Left forelimb (tissue), 1 donor: ENCODE measurements around the gene SKIC8.

ENCODE experiments used
- DNase-seq: peaks from one replicate; pipeline ENCODE4 v3.0.0-alpha.2; 2018; ENCODE audit warnings: low spot score

Gene SKIC8

GRCh38 chr15:78299101-78299930 lies at the start of gene SKIC8:
TSS of gene SKIC8 (minus strand) at chr15:78299609. CDS start at chr15:78295686, 3,923 bp downstream.
- DNase-seq = peak; percentile 94

- DNase-seq = no peak
Measured at GRCh38 chr15:78347586-78348543, 48.5 kb upstream of the SKIC8 start.

- no peak for DNase-seq
Measured at GRCh38 chr15:78345396-78346125, 46.2 kb upstream of the SKIC8 start.

- no peak for DNase-seq
Measured at GRCh38 chr15:78343276-78344060, 44.1 kb upstream of the SKIC8 start.

- no peak for DNase-seq
Measured at GRCh38 chr15:78342021-78342420, 42.6 kb upstream of the SKIC8 start.

- DNase-seq = no peak
Measured at GRCh38 chr15:78341057-78341987, 41.9 kb upstream of the SKIC8 start.

- no peak for DNase-seq
Measured at GRCh38 chr15:78340231-78341056, 41.0 kb upstream of the SKIC8 start, which contains the start of gene CRABP1. TSS of gene CRABP1 (plus strand) at chr15:78340353. CDS start at chr15:78340429, 76 bp downstream.

GRCh38 chr15:78339559-78339958 lies 40.1 kb upstream of the SKIC8 start:
- no peak for DNase-seq

GRCh38 chr15:78338781-78339180 lies 39.4 kb upstream of the SKIC8 start:
- DNase-seq = no peak

GRCh38 chr15:78335985-78336384 lies 36.6 kb upstream of the SKIC8 start:
- no peak for DNase-seq

GRCh38 chr15:78334845-78335244 lies 35.4 kb upstream of the SKIC8 start:
- DNase-seq = no peak

- DNase-seq = no peak
Measured at GRCh38 chr15:78329625-78330024, 30.2 kb upstream of the SKIC8 start.

GRCh38 chr15:78327466-78327865 lies 28.1 kb upstream of the SKIC8 start:
- no peak for DNase-seq

GRCh38 chr15:78325092-78325843 lies 25.9 kb upstream of the SKIC8 start:
- no peak for DNase-seq

- DNase-seq = no peak
Measured at GRCh38 chr15:78324144-78324543, 24.7 kb upstream of the SKIC8 start.

GRCh38 chr15:78323693-78324092 lies 24.3 kb upstream of the SKIC8 start:
- DNase-seq = no peak

- DNase-seq = no peak
Measured at GRCh38 chr15:78322724-78323521, 23.5 kb upstream of the SKIC8 start.

GRCh38 chr15:78322243-78322642 lies 22.8 kb upstream of the SKIC8 start:
- DNase-seq = no peak
